Breast epithelium (tissue), 3 donors: ENCODE measurements around the gene GRIFIN.

Experiments used
- POLR2A ChIP-seq: fragments of 450-650 bp; IDR thresholded peaks from one replicate; pipeline ENCODE4 v1.6.1; 2016; ENCODE audit warnings: antibody characterized with exemption, mild to moderate bottlenecking, moderate library complexity
- TF ChIP-seq, protein P1 (sequence below), 3 donors: fragments of 450-650 bp; IDR thresholded peaks; one replicate each; pipeline ENCODE4 v1.5.1; 2016 to 2017; ENCODE audit warnings: antibody characterized with exemption in 3 of 3, mild to moderate bottlenecking in 3 of 3, moderate library complexity in 3 of 3

DNA sequence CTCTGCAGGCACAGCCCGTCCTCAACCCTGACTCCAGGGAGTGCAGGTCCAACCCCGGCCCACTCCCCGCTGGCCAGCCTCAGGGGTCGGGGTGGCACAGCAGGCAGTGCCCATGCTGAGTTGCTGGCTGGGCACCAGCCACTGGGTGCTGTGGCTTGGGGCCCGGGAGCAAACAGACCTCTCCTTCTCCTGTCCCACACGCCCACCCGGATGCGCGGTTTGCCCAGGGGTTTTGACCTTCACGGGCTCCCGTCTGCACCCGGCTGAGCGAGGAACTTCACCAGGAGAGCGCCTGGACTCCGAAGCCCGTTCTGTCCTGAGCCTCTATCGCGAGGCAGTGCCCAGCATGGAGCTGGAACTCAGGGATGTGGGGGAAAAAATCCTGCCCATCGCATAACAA, 2.6 kb upstream of the GRIFIN start:
- TF ChIP-seq, protein P1, sequence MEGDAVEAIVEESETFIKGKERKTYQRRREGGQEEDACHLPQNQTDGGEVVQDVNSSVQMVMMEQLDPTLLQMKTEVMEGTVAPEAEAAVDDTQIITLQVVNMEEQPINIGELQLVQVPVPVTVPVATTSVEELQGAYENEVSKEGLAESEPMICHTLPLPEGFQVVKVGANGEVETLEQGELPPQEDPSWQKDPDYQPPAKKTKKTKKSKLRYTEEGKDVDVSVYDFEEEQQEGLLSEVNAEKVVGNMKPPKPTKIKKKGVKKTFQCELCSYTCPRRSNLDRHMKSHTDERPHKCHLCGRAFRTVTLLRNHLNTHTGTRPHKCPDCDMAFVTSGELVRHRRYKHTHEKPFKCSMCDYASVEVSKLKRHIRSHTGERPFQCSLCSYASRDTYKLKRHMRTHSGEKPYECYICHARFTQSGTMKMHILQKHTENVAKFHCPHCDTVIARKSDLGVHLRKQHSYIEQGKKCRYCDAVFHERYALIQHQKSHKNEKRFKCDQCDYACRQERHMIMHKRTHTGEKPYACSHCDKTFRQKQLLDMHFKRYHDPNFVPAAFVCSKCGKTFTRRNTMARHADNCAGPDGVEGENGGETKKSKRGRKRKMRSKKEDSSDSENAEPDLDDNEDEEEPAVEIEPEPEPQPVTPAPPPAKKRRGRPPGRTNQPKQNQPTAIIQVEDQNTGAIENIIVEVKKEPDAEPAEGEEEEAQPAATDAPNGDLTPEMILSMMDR (IDR thresholded peaks at IDR 0.05): no peak
- TF ChIP-seq POLR2A: no peak
